ENCODE results near the gene TBL1Y. TPM values are rescaled to one million over a fixed set of nuclear protein-coding genes. Genes with fewer than 3 reads are reported as not detected.
"Not testable (repeated sequence)": the region's sequence is repeated elsewhere in the genome, so short reads cannot be mapped to it uniquely, and the experiment has no call there.

The TBL1Y gene
- polyA plus RNA-seq, 3 donors from 2014 or later, result not detected

DNA sequence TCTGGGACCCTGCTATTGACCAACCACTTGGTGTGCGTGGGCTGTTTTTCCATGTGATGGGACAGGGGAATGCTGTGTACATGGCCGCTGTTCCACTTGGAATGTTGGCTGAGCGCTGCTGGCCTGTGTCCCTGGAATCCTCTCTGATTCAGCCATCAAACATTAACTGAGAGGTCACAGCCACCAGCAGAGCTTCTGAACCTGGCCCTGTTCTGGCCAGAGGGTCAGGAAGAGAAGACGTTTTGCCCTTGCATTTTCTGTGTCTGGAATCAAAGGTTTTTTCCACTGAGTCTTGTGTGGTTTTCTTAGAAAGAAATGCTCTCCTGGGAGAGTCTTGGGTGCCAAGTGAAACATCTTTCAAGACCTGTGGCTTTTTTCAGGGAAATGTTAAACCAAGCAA lies 85.5 kb downstream of the TBL1Y start:
- no peak overlapping the region for H3K4me3 Mint-ChIP-seq

DNA sequence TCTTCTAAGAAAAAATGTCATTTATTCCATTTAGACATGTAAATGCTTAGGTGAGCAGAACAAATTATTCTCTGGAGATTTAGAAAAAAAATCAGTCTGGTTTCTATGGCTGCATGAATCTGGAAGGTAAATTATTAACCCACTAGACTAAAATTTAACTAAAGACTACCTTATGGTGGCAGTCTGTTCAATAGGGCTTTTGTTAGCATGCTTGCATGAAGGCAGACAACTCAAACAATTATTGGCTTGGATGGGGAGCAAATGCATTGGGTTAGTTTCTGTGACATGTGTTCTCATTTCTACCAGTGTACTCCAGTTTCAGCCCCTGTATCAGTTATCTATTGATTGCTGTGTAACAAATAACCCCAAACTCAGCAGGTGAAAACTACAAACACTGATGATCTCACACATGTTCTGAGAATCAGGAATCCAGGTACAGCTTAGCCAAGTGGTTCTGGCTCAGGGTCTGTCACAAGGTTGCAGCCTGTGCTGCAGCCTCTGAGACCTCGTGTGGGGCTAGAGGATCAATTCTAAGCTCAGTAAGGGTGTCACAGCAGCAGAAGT lies 87.1 kb downstream of the TBL1Y start:
- DNase-seq, result no peak
- Mint-ChIP-seq H3K9me3 (no peaks in the 10 kb centered on the region), H3K36me3 (no peaks in the 10 kb centered on the region), H3K4me3 (no peak overlapping the region), H3K27ac (no peak overlapping the region), H3K27me3 (ENCODE audit: low read depth in 3 of 3) (no peaks in the 10 kb centered on the region), H3K4me1 (no peaks in the 10 kb centered on the region)

More for the DNA sequence above, 85.5 kb downstream of the TBL1Y start:
- Mint-ChIP-seq H3K36me3 (no peaks in the 10 kb centered on the region), H3K4me1 (no peaks in the 10 kb centered on the region), H3K27me3 (ENCODE audit: low read depth in 3 of 3) (no peaks in the 10 kb centered on the region), H3K27ac (no peak overlapping the region), H3K9me3 (no peaks in the 10 kb centered on the region)
- DNase-seq, result no peak

DNA sequence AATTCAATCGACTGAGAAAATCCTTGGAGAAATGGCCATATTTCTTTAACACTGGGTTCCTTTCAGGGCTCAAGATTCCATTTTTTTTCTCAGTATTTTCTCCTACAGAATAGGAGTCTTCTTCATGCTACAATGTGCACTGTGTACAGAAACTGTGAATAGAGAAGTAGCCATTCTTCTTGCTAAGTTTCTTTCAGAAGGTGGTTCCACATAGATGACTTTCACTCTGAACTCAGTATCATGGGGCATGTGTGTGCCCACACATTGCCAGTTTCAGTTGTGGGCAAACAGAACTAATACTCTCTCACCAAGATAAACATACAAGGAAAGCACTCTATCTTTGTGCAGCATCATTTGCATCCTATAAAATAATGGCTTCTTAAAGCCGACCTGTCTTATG lies 89.4 kb downstream of the TBL1Y start:
- Mint-ChIP-seq H3K36me3 (no peaks in the 10 kb centered on the region), H3K27me3 (ENCODE audit: low read depth in 3 of 3) (no peaks in the 10 kb centered on the region), H3K4me1 (no peaks in the 10 kb centered on the region), H3K27ac (no peak overlapping the region), H3K4me3 (no peak overlapping the region), H3K9me3 (no peaks in the 10 kb centered on the region)
- DNase-seq, result no peak

DNA sequence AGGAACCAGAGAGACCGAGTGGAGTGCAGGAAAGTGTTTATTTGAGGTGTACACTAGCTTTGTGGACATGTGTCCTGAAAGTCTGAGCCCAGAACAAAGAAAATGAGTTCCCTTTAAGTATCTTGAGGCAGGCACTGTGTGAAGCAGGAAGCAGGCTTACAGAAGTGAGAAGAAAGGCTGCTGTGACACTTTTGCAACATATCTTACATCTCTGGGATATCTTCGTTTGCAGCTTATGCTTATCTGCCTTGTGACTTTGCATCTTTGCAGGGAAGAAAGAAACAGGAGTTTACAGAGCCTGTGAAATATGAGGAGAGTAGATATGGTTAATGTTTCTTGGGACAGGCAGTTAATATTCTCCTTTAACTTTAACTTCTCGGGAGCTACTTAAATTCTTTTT lies 92.1 kb downstream of the TBL1Y start:
- Mint-ChIP-seq H3K9me3 (no peaks in the 10 kb centered on the region), H3K4me1 (no peaks in the 10 kb centered on the region), H3K27ac (peak overlapping the region in 1 of 6 donors; percentile 76)

DNA sequence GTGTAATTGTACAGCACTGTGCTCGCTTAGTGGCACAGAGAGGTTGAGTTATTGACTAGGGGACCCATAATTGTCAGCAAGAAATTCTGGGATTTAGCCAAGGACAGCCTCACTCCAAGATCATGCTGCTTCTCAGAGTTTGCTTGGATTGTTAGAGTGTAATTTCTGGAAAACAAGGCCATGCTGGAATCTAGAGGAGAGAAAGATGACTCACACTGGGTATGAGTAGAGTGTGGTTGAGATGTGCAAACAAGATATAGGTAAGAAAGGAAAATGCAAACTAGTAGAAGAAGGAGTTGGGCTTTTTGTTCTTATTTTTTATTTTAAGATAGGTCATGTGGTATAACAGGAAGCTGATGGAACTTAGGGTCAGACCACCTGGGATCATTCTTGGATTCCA lies 97.4 kb downstream of the TBL1Y start:
- H3K9me3 Mint-ChIP-seq, result no peaks in the 10 kb centered on the region
- no peak overlapping the region for H3K4me3 Mint-ChIP-seq
- H3K4me1 Mint-ChIP-seq, result no peaks in the 10 kb centered on the region
- no peaks in the 10 kb centered on the region for H3K36me3 Mint-ChIP-seq
- H3K27ac Mint-ChIP-seq, result no peak overlapping the region
- no peak for DNase-seq
- no peaks in the 10 kb centered on the region for H3K27me3 Mint-ChIP-seq (ENCODE audit: low read depth in 3 of 3)

More for the DNA sequence above, 92.1 kb downstream of the TBL1Y start:
- H3K36me3 Mint-ChIP-seq, result no peaks in the 10 kb centered on the region
- H3K4me3 Mint-ChIP-seq, result peak overlapping the region in 1 of 5 donors; percentile 49
- DNase-seq, result no peak
- H3K27me3 Mint-ChIP-seq (ENCODE audit: low read depth in 3 of 3), result no peaks in the 10 kb centered on the region

DNA sequence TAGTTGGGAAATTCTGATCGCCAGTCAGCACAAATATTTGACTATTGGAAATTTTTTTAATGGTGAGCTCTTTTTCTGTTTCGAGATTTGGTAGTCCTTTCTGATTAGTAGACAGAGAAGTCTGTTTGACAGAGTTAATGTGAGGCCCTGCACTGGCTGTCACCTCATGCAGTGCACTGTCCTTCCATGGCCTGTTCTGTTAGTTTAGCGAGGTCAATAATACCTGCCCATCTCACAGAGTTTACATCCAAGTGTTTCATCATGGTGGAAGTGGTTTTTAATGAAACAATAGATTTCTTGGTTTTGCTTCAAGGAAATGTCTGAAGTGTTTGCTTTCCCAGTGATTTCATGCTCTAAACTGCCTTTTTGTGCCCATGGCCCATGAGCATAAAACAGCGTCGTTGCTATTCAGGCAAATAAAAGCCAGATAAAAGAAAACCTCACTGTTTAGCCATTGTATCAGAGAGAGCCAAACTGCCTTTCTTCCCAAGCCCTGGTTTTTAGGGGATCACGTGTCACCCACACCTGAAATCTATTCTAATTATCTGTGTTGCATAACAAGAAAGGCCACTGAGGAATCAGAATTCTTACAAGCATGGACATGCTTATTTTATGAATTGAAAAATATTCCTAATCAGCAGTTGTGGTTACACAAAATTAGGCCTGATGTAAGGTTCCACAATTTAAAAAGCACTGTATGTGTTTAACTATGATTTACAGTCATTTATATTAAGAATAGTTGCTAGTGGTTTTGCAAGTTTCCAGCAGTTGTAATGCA lies 98.3 kb downstream of the TBL1Y start:
- no peak overlapping the region for H3K27ac Mint-ChIP-seq
- H3K36me3 Mint-ChIP-seq, result no peaks in the 10 kb centered on the region
- no peaks in the 10 kb centered on the region for H3K4me1 Mint-ChIP-seq
- H3K9me3 Mint-ChIP-seq, result no peaks in the 10 kb centered on the region
- no peak overlapping the region for H3K4me3 Mint-ChIP-seq
- no peaks in the 10 kb centered on the region for H3K27me3 Mint-ChIP-seq (ENCODE audit: low read depth in 3 of 3)
- no peak for DNase-seq

DNA sequence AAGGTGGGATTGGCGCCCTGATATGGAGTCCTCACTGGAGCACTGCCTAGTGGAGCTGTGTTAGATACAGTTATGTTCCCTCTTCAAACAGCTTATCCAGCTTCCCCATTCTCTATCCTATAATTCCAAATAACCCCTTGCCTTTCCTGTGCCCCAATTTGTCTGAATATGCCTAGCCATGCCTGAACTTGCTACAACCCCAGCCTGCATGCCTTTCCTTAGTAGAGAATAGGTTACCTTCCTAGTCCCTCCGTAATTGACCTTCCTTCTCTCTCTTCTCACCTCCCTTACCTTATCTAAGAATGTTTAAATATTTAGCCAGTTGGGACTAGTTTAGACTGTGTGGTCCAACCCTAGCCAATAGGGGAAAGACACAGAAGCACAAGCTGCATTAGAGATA lies 102.6 kb downstream of the TBL1Y start:
- no peaks in the 10 kb centered on the region for H3K4me1 Mint-ChIP-seq
- no peak overlapping the region for H3K4me3 Mint-ChIP-seq
- H3K27ac Mint-ChIP-seq, result no peak overlapping the region
- DNase-seq, result no peak
- H3K9me3 Mint-ChIP-seq, result no peaks in the 10 kb centered on the region
- H3K27me3 Mint-ChIP-seq (ENCODE audit: low read depth in 3 of 3), result peaks cover 0 to 2% (median 0%) of the 10 kb centered on the region in 3 donors
- H3K36me3 Mint-ChIP-seq, result no peaks in the 10 kb centered on the region

DNA sequence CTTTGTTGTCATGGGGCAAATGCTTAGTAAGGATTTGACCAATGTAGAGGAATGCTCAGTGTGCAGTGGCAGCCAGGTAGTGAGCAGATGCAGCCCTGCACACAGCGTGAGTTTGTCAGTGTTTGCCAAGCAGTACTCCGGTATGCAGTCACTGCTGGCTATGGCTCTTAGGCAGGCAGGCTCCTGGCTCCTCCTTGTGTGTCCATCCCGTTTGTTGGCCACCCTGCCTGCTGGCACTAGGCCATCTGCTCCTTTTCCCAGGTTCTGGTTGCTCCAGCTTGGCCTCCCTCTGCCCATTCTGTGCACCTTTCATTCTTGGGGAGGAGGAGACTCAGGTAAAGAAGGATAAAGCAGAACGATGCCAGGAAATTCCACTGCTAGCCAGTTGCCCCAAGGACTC lies 106.0 kb downstream of the TBL1Y start:
- peaks cover 0 to 2% (median 0%) of the 10 kb centered on the region in 3 donors for H3K27me3 Mint-ChIP-seq (ENCODE audit: low read depth in 3 of 3)
- H3K4me3 Mint-ChIP-seq, result no peak overlapping the region
- no peak overlapping the region for H3K27ac Mint-ChIP-seq

DNA sequence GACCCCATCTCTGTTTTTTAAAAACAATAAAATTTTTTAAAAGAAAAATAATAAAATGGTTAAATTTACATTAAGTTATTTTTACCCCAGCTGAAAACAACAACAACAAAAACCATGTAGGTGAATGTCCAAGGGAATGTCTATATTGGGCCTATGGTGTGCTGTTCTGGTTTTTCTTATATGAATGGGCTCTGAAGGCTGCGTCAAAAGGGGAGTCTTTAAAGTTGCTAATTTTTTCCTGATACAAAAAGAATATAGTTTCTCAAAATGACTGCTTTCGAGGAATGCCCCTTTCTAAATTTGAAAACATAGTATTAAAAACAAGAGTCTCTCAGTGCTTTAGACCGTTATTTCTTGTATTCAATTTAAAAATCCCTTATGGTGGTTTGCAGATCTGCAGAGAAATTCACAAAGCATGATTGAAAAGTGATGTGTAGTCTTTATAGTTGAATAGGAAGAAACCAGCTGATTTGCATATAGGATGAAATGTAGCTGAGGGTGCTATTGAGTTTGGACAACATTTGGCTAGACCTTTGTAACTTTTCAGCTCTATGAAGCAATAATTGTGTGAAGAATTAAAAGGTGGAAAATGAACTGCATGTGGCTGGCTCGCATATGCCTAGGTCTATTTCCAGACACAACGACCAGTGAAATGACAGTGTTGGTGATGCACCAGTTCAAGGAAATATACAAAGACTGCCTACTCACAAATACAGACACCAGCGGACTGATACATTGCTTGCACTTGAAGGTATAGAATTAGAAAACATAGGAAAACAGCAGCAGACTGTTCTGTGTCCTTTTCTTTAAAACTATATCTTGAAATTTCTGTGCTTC lies 107.0 kb downstream of the TBL1Y start:
- Mint-ChIP-seq H3K27me3 (ENCODE audit: low read depth in 3 of 3) (peaks cover 0 to 2% (median 0%) of the 10 kb centered on the region in 3 donors), H3K36me3 (no peaks in the 10 kb centered on the region), H3K27ac (no peak overlapping the region), H3K4me3 (no peak overlapping the region), H3K4me1 (no peaks in the 10 kb centered on the region), H3K9me3 (no peaks in the 10 kb centered on the region)
- DNase-seq, result no peak

More for the DNA sequence above, 106.0 kb downstream of the TBL1Y start:
- Mint-ChIP-seq H3K36me3 (no peaks in the 10 kb centered on the region), H3K4me1 (no peaks in the 10 kb centered on the region), H3K9me3 (no peaks in the 10 kb centered on the region)
- DNase-seq, result no peak

DNA sequence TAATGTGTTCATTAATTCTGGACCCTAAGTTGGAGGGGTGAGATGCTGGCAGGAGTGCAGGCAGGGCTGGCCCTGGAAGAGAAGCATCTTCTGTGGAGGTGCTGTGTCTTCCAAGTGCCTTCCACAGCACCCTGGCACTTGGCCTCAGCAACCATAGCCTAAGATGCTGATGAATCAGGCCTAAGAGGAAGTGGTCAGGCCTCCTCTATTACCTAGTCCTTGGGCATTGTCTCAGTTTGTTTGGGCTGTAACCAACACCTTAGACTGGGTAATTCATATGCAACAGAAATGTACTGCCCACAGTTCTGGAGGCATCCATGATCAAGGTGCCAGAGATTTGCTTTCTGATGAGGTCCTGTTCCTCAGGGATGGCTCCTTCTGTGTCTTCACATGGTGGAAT lies 128.5 kb downstream of the TBL1Y start:
- no peak for DNase-seq
- H3K4me3 Mint-ChIP-seq, result peak overlapping the region in 1 of 5 donors; percentile 71
- H3K36me3 Mint-ChIP-seq, result no peaks in the 10 kb centered on the region
- H3K4me1 Mint-ChIP-seq, result no peaks in the 10 kb centered on the region
- no peak overlapping the region for H3K27ac Mint-ChIP-seq
- no peaks in the 10 kb centered on the region for H3K9me3 Mint-ChIP-seq
- H3K27me3 Mint-ChIP-seq (ENCODE audit: low read depth in 3 of 3), result peaks cover 0 to 2% (median 0%) of the 10 kb centered on the region in 3 donors

DNA sequence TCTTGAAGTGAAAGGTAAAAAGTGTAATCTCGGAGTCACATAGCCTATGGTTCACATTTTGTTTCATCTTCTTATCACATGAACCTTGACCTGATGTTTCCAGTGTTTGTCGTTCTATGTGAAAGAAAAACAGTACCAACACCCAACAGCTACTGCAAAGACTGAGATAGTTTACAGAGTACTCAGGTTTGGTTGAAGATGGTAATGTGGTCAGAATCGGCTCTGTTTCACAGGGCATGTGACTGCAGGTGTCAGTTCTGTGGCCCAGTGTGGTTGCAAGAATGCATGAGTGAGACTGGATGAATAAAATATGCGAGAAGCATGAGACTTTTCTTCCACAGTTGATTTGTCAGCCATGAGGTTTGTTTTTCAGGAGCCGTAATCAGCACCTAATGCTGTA lies 130.2 kb downstream of the TBL1Y start:
- Mint-ChIP-seq H3K9me3 (no peaks in the 10 kb centered on the region), H3K36me3 (peaks cover 0 to 4% (median 0%) of the 10 kb centered on the region in 3 donors), H3K27me3 (ENCODE audit: low read depth in 3 of 3) (peaks cover 0 to 2% (median 0%) of the 10 kb centered on the region in 3 donors), H3K27ac (peak overlapping the region in 1 of 6 donors; percentile 66), H3K4me1 (no peaks in the 10 kb centered on the region), H3K4me3 (peak overlapping the region in 1 of 5 donors; percentile 66)
- DNase-seq, result no peak

DNA sequence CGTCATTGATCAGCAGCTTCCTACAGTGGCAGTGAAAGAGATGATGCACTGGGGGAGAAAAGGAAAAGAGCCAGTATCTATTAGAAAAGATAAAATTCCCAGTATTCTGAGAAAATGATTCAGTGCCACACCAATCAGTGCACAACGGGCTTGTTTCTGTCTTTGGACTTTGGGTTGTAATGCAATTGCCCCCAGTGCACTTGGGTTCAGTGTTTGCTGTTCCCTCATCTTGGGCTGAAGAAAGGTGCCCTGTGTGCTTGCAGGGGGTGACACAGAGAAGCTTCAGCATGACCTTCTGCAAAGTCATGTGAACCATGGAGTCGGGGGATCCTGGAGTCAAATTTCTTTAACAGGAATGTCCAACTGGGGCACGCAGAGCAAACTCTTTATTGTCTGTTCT lies 131.5 kb downstream of the TBL1Y start:
- H3K27me3 Mint-ChIP-seq (ENCODE audit: low read depth in 3 of 3), result peaks cover 0 to 2% (median 0%) of the 10 kb centered on the region in 3 donors
- H3K36me3 Mint-ChIP-seq, result peaks cover 0 to 4% (median 0%) of the 10 kb centered on the region in 3 donors
- H3K27ac Mint-ChIP-seq, result no peak overlapping the region
- no peaks in the 10 kb centered on the region for H3K4me1 Mint-ChIP-seq
- no peak overlapping the region for H3K4me3 Mint-ChIP-seq
- no peak for DNase-seq
- H3K9me3 Mint-ChIP-seq, result no peaks in the 10 kb centered on the region

DNA sequence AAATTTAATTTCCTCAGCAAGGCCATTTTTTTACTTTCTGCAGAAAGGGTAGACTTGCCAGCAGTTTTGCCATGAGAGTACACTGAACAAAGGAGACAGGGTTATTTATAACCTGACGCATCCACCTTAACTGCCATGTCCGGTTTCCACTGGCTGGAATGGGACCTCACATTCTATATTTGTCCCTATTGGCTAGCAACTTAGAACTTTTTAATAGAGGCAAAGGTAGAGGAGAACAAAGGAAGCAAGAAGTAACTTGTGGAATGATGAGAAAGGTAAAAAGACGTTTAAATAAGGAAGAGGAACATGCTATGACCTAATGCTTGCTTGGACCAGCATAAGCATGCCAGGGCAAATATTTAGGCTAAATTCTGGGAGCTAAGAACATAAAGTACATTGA lies 142.0 kb downstream of the TBL1Y start:
- not testable (repeated sequence) for H3K4me3 Mint-ChIP-seq; H3K27ac Mint-ChIP-seq; H3K27me3 Mint-ChIP-seq (ENCODE audit: low read depth in 3 of 3); H3K9me3 Mint-ChIP-seq; H3K4me1 Mint-ChIP-seq; DNase-seq; H3K36me3 Mint-ChIP-seq

DNA sequence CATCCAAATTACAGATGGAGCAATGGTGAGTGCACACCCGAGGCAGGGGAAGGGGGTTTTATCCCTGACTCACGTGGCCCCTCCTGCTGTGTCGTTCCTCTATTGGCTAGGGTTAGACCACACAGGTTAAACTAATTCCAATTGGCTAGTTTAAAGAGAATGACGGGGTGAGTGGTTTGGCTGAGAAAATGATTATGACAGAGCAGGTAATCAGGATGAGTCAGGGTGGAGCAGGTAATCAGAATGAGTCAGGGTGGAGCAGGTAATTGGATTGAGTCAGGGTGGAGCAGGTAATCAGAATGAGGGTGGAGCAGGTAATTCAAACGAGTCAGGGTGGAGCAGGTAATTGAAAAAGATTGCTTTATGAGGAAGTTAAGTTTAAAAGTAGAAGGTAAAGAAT lies 146.4 kb downstream of the TBL1Y start:
- H3K27me3 Mint-ChIP-seq (ENCODE audit: low read depth in 3 of 3), result no peaks in the 10 kb centered on the region
- H3K9me3 Mint-ChIP-seq, result no peaks in the 10 kb centered on the region
- H3K4me3 Mint-ChIP-seq, result no peak overlapping the region
- no peaks in the 10 kb centered on the region for H3K4me1 Mint-ChIP-seq
- DNase-seq, result no peak
- no peaks in the 10 kb centered on the region for H3K36me3 Mint-ChIP-seq
- no peak overlapping the region for H3K27ac Mint-ChIP-seq
